GM23338 (cell line): ENCODE measurements around the gene HOXA11. TPM values are rescaled to one million over a fixed set of nuclear protein-coding genes. Genes with fewer than 3 reads are reported as not detected.
A peak's percentile ranks its signal among the peaks of the same experiment; 100 is the strongest.

Source experiments
- ATAC-seq: fragments of 200-7000 bp; cut with Tn5 transposase; 3 replicates; pipeline ENCODE4 v1.9.1; 2020
- DNase-seq: peaks from one replicate; pipeline ENCODE4 v3.0.0-alpha.2; 2015; ENCODE audit warnings: low spot score
- H2AFZ ChIP-seq: fragments of 200-600 bp; sonication (generic); 2 replicates; pipeline ENCODE4 v1.8.0; 2016; ENCODE audit warnings: antibody characterized with exemption, mild to moderate bottlenecking, moderate library complexity
- H3F3A ChIP-seq: fragments of 200-600 bp; sonication (generic); replicated peaks from 2 replicates; pipeline ENCODE4 v1.8.0; 2017; ENCODE audit warnings: antibody characterized with exemption, mixed run types, low read depth
- H3K27ac ChIP-seq: fragments of 200-600 bp; sonication (generic); 2 replicates; pipeline ENCODE4 v1.6.1; 2016; ENCODE audit warnings: low read depth
- H3K27me3 ChIP-seq: fragments of 200-600 bp; sonication (generic); 2 replicates; pipeline ENCODE4 v1.8.0; 2016; ENCODE audit warnings: mild to moderate bottlenecking, mixed run types, moderate library complexity; ENCODE audit not compliant: insufficient read depth
- H3K36me3 ChIP-seq: fragments of 200-600 bp; sonication (generic); 2 replicates; pipeline ENCODE4 v1.8.0; 2016; ENCODE audit warnings: mild to moderate bottlenecking; ENCODE audit not compliant: insufficient read depth
- H3K4me1 ChIP-seq: fragments of 200-600 bp; sonication (generic); 2 replicates; pipeline ENCODE4 v1.8.0; 2016; ENCODE audit warnings: mild to moderate bottlenecking, moderate library complexity; ENCODE audit not compliant: insufficient read depth
- H3K4me2 ChIP-seq: fragments of 200-600 bp; sonication (generic); 2 replicates; pipeline ENCODE4 v1.7.1; 2017; ENCODE audit warnings: mixed run types
- H3K4me3 ChIP-seq: fragments of 200-600 bp; sonication (generic); 2 replicates; pipeline ENCODE4 v1.6.1; 2016; ENCODE audit warnings: mixed run types
- H3K79me2 ChIP-seq: fragments of 200-600 bp; sonication (generic); replicated peaks from 2 replicates; pipeline ENCODE4 v1.8.0; 2017; ENCODE audit warnings: mild to moderate bottlenecking; ENCODE audit not compliant: insufficient read depth
- H3K9me2 ChIP-seq: fragments of 200-600 bp; sonication (generic); 2 replicates; pipeline ENCODE4 v1.8.0; 2017; ENCODE audit not compliant: insufficient read depth
- H4K20me1 ChIP-seq: fragments of 200-600 bp; sonication (generic); replicated peaks from 2 replicates; pipeline ENCODE4 v1.8.0; 2017; ENCODE audit warnings: mild to moderate bottlenecking; ENCODE audit not compliant: insufficient read depth
- H3K27ac Mint-ChIP-seq: 2 replicates; pipeline ENCODE4 v1.8.0; 2020; ENCODE audit warnings: inconsistent platforms, mild to moderate bottlenecking, moderate library complexity, mixed read lengths
- H3K27me3 Mint-ChIP-seq: 3 replicates; pipeline ENCODE4 v1.8.0; 2022; ENCODE audit warnings: low read depth, mild to moderate bottlenecking, moderate library complexity, mixed read lengths, inconsistent platforms; ENCODE audit not compliant: insufficient read depth, poor library complexity
- H3K36me3 Mint-ChIP-seq: 3 replicates; pipeline ENCODE4 v1.8.0; 2021; ENCODE audit warnings: low read depth, mild to moderate bottlenecking, inconsistent platforms, moderate library complexity, mixed read lengths
- H3K4me1 Mint-ChIP-seq: 3 replicates; pipeline ENCODE4 v1.8.0; 2020; ENCODE audit warnings: mild to moderate bottlenecking, inconsistent platforms, mixed read lengths
- H3K4me3 Mint-ChIP-seq: 3 replicates; pipeline ENCODE4 v1.8.0; 2021; ENCODE audit warnings: moderate library complexity, mild to moderate bottlenecking, inconsistent platforms, mixed read lengths
- H3K9me3 Mint-ChIP-seq: 3 replicates; pipeline ENCODE4 v1.8.0; 2020; ENCODE audit warnings: moderate library complexity, mild to moderate bottlenecking, inconsistent platforms, mixed read lengths
- CREB1 ChIP-seq: fragments of 250-450 bp; sonication (Bioruptor Pico); IDR thresholded peaks from 2 replicates; pipeline ENCODE4 v1.5.0; 2020; ENCODE audit warnings: low read depth, mild to moderate bottlenecking, moderate library complexity
- CTCF ChIP-seq, 2 experiments: fragments of 200-600 bp in 1 of 2; sonication (generic) in 1 of 2; conservative IDR thresholded peaks; 2 replicates each; pipeline versions ENCODE4 v1.5.1 to v1.6.1; 2016 to 2017; ENCODE audit warnings: antibody characterized with exemption in 2 of 2, low read depth in 2 of 2, mild to moderate bottlenecking in 2 of 2, moderate library complexity in 1 of 2
- ETS1 ChIP-seq: IDR thresholded peaks from 2 replicates; pipeline ENCODE4 v1.6.1; 2016; ENCODE audit warnings: antibody characterized with exemption
- EZH2 ChIP-seq: fragments of 200-600 bp; sonication (generic); IDR thresholded peaks from one replicate; pipeline ENCODE4 v1.8.0; 2017; ENCODE audit warnings: antibody characterized with exemption, mild to moderate bottlenecking, low read depth; ENCODE audit not compliant: unreplicated experiment
- EZH2phosphoT487 ChIP-seq: fragments of 200-600 bp; sonication (generic); IDR thresholded peaks from one replicate; pipeline ENCODE4 v1.8.1; 2018; ENCODE audit warnings: antibody characterized with exemption; ENCODE audit not compliant: unreplicated experiment
- JUNB ChIP-seq: IDR thresholded peaks from one replicate; pipeline ENCODE4 v1.6.1; 2016; ENCODE audit warnings: antibody characterized with exemption; ENCODE audit not compliant: unreplicated experiment
- NANOG ChIP-seq: IDR thresholded peaks from 2 replicates; pipeline ENCODE4 v1.6.1; 2016; ENCODE audit warnings: antibody characterized with exemption, borderline replicate concordance
- POLR2AphosphoS5 ChIP-seq: IDR thresholded peaks from 2 replicates; pipeline ENCODE4 v1.6.1; 2016; ENCODE audit warnings: antibody characterized with exemption, low read depth
- STAT1 ChIP-seq: IDR thresholded peaks from one replicate; pipeline ENCODE4 v1.6.1; 2016; ENCODE audit warnings: antibody characterized with exemption; ENCODE audit not compliant: unreplicated experiment
- ZNF114 ChIP-seq: fragments of 250-450 bp; sonication (Bioruptor Pico); IDR thresholded peaks from 2 replicates; pipeline ENCODE4 v1.5.0; 2020; ENCODE audit warnings: mild to moderate bottlenecking, moderate library complexity
- ZNF331 ChIP-seq: fragments of 250-450 bp; sonication (Bioruptor Pico); IDR thresholded peaks from 2 replicates; pipeline ENCODE4 v1.5.0; 2020; ENCODE audit warnings: low read depth, mild to moderate bottlenecking, moderate library complexity
- ZNF462 ChIP-seq: fragments of 250-450 bp; sonication (Bioruptor Pico); IDR thresholded peaks from 2 replicates; pipeline ENCODE4 v1.5.0; 2020; ENCODE audit warnings: mild to moderate bottlenecking, moderate library complexity
- polyA plus RNA-seq: library from polyadenylated mRNA; unstranded; fragments of >200 nt; fragmentation: Nextera tagmentation; extraction: Ambion mirVana; gene quantifications from 2 replicates; pipeline ENCODE4 v1.2.1, GENCODE V29; 2016
- total RNA-seq: library from RNA; depleted of rRNA; stranded (reverse); fragments of >200 nt; shearing (Covaris generic); gene quantifications from 2 replicates; pipeline ENCODE4 v1.2.3, GENCODE V29; 2014

The HOXA11 gene
- total and polyA plus RNA-seq, 2 experiments from 2014 or later = not detected

- H4K20me1 ChIP-seq = peaks cover 57% of the 10 kb centered on the region
- peaks cover 53% of the 10 kb centered on the region for H3F3A ChIP-seq
- no peak overlapping the region for H2AFZ ChIP-seq
- no peak for DNase-seq
- no peak overlapping the region for H3K4me3 ChIP-seq
- Mint-ChIP-seq H3K9me3 (no peaks in the 10 kb centered on the region; the same call in 2 of the 3 replicates), H3K27me3 (peaks cover 95% of the 10 kb centered on the region), H3K36me3 (no peaks in the 10 kb centered on the region), H3K4me1 (peaks cover 23% of the 10 kb centered on the region), H3K27ac (no peak overlapping the region), H3K4me3 (no peak overlapping the region; the same call in 2 of the 3 replicates)
- no peak for TF ChIP-seq STAT1
- peak; percentile 88 for TF ChIP-seq EZH2
- no peak for ATAC-seq
- no peak overlapping the region for H3K27ac ChIP-seq
- no peaks in the 10 kb centered on the region for H3K9me2 ChIP-seq
- H3K4me1 ChIP-seq = peaks cover 25% of the 10 kb centered on the region; the same call in 1 of the 2 replicates
- no peaks in the 10 kb centered on the region for H3K79me2 ChIP-seq
- peaks cover 98% of the 10 kb centered on the region for H3K27me3 ChIP-seq
- H3K36me3 ChIP-seq = no peaks in the 10 kb centered on the region
- no peak overlapping the region for H3K4me2 ChIP-seq
Measured at GRCh38 chr7:27203964-27204594, 19.0 kb upstream of the HOXA11 start.

GRCh38 chr7:27203365-27203953, 18.4 kb upstream of the HOXA11 start:
- Histone ChIP-seq H2AFZ (no peak overlapping the region), H4K20me1 (peaks cover 57% of the 10 kb centered on the region), H3K27me3 (peaks cover 98% of the 10 kb centered on the region), H3K4me2 (no peak overlapping the region), H3K9me2 (no peaks in the 10 kb centered on the region), H3K4me3 (no peak overlapping the region), H3K79me2 (no peaks in the 10 kb centered on the region), H3F3A (peaks cover 52% of the 10 kb centered on the region), H3K4me1 (peaks cover 25% of the 10 kb centered on the region; the same call in 1 of the 2 replicates), H3K36me3 (no peaks in the 10 kb centered on the region), H3K27ac (no peak overlapping the region)
- DNase-seq (no peak), ATAC-seq (no peak)
- H3K4me3 Mint-ChIP-seq = no peak overlapping the region; the same call in 2 of the 3 replicates
- H3K27me3 Mint-ChIP-seq = peaks cover 95% of the 10 kb centered on the region
- peaks cover 23% of the 10 kb centered on the region for H3K4me1 Mint-ChIP-seq
- H3K27ac Mint-ChIP-seq = no peak overlapping the region
- no peaks in the 10 kb centered on the region; the same call in 2 of the 3 replicates for H3K9me3 Mint-ChIP-seq
- no peaks in the 10 kb centered on the region for H3K36me3 Mint-ChIP-seq
- TF ChIP-seq ZNF462 = no peak
- no peak for TF ChIP-seq POLR2AphosphoS5
- no peak for TF ChIP-seq CREB1 (CRISPR knock-in tag)
- TF ChIP-seq CTCF (conservative IDR thresholded peaks at IDR 0.05; ENCODE audit: low read depth in 2 of 2) = no peak
- TF ChIP-seq ETS1 = no peak
- TF ChIP-seq STAT1 = no peak
- no peak for TF ChIP-seq ZNF331 (CRISPR knock-in tag)
- no peak for TF ChIP-seq ZNF114
- TF ChIP-seq NANOG = no peak
- TF ChIP-seq EZH2phosphoT487 = no peak
- TF ChIP-seq EZH2 = no peak
- TF ChIP-seq JUNB = no peak
